Ovary (tissue), 9 donors: ENCODE data around the gene ULBP1. TPM values are rescaled to one million over a fixed set of nuclear protein-coding genes. Genes with fewer than 3 reads are reported as not detected.

ENCODE experiments used
- DNase-seq, 5 donors: peaks; one replicate each; pipeline ENCODE4 v3.0.0-alpha.2; 2019 to 2020
- H3K27ac ChIP-seq, 2 donors: fragments of 200-600 bp; one replicate each; pipeline versions ENCODE4 v1.5.1 to v1.8.0; 2019 to 2022
- H3K27me3 ChIP-seq: fragments of 200-600 bp; one replicate; pipeline ENCODE4 v1.8.0; 2022
- H3K36me3 ChIP-seq: fragments of 200-600 bp; sonication (generic); one replicate; pipeline ENCODE4 v1.5.1; 2019
- H3K4me1 ChIP-seq: one replicate; pipeline ENCODE4 v1.8.1; 2013; ENCODE audit warnings: mild to moderate bottlenecking, moderate library complexity; ENCODE audit not compliant: insufficient read depth
- H3K4me3 ChIP-seq: fragments of 200-600 bp; sonication (generic); one replicate; pipeline ENCODE4 v1.5.1; 2017
- H3K9me3 ChIP-seq, 2 donors: fragments of 200-600 bp in 1 of 2; sonication (generic) in 1 of 2; one replicate each; pipeline versions ENCODE4 v1.5.1 to v1.8.1; 2013 to 2019; ENCODE audit warnings: mild to moderate bottlenecking in 1 of 2, moderate library complexity in 1 of 2
- EP300 ChIP-seq: sonication (generic); formaldehyde crosslinking; IDR thresholded peaks from one replicate; pipeline ENCODE4 v1.6.1; 2017; ENCODE audit warnings: antibody characterized with exemption
- POLR2A ChIP-seq: fragments of 450-650 bp; IDR thresholded peaks from one replicate; pipeline ENCODE4 v1.6.1; 2017; ENCODE audit warnings: antibody characterized with exemption, mild to moderate bottlenecking, moderate library complexity
- WGBS, 3 donors: extraction: QIAGEN DNeasy Blood & Tissue Kit in 1 of 3; methylation state at CpG; one replicate each; pipeline versions ENCODE4 v1.1.5 to v1.1.7; 2013 to 2017; 5-methylcytosine and 5-hydroxymethylcytosine counted together
- intact Hi-C, 4 donors: fragments of 100-400 bp; cut with DNase I; formaldehyde crosslinking; loops; one replicate each; pipeline versions ENCODE4 v1.11.0 to v1.15.1; 2022 to 2023
- polyA plus RNA-seq, 2 donors: library from polyadenylated mRNA; stranded (reverse); fragments of 200-250 nt in 1 of 2; fragments of 350-450 nt in 1 of 2; fragmentation: Illumina TruSeq in 1 of 2; extraction: RNeasy Lipid Tissue Mini Kit (QIAGEN cat#74804) in 1 of 2; gene quantifications; one replicate each; pipeline ENCODE4 v1.2.3, GENCODE V29; 2013 to 2014
- total RNA-seq, 7 donors: library from RNA; depleted of rRNA in 2 of 7; stranded (reverse); fragments of >200 nt in 2 of 7; fragmentation: NEBNext Ultra II Directional in 3 of 7; extraction: Animal tissue kit (Norgen Biotek cat#: 25700) in 3 of 7; gene quantifications; one replicate each; pipeline versions ENCODE4 v1.1.0 to v1.2.4, GENCODE V29; 2016 to 2023
- TF ChIP-seq, protein P1 (sequence below), 3 donors: fragments of 450-650 bp in 2 of 3; fragments of 200-600 bp in 1 of 3; IDR thresholded peaks; one replicate each; pipeline versions ENCODE4 v1.5.1 to v1.8.0; 2016 to 2022; ENCODE audit warnings: antibody characterized with exemption in 3 of 3, mild to moderate bottlenecking in 1 of 3
- donor health status: DM: no; HTN: no; CAD: no; lungs with moderate emphysema.
- donor health status: DM: no; HTN: no; CAD: no.
- donor health status: Bipolar disorder and iron deficiency.
- donor health status: DM: yes; HTN: yes; CAD: no.
- donor health status: DM: no; HTN: no; CAD: no.
- donor health status: DM: yes; HTN: yes; CAD: no.

Gene ULBP1
- total and polyA plus RNA-seq, 9 donors: 0.02 to 7.7 (median 0.09) TPM; not detected in 3

DNA sequence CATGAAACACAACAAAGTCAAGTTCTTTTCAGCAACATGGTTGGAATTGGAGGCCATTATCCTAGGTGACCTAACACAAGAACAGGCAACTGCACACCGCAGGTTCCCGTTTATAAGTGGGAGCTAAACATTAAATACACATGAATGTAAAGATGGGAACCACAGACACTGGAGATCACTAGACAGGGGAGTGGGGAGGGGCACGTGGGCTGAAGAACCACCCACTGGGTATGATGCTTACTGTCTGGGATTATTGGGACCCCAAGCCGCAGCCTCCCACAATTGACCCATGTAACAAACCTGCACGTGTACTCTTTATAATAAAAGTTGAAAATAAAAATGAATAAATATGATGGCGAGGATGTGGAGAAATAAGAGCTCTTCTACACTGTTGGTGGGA is 32.2 kb upstream of the ULBP1 start:
- 70 to 74% (median 72%) methylated on average over 6 of the region's 6 CpGs for WGBS, 3 donors
- no peak for DNase-seq
- Histone ChIP-seq H3K4me1 (no peaks in the 10 kb centered on the region), H3K36me3 (no peaks in the 10 kb centered on the region), H3K27me3 (no peaks in the 10 kb centered on the region), H3K4me3 (no peak overlapping the region), H3K27ac (no peak overlapping the region), H3K9me3 (no peaks in the 10 kb centered on the region)
- TF ChIP-seq EP300: no peak
- intact Hi-C loops: loop anchor here in 2 of 4 donors (5.0 kb wide), 2 partner anchors 76 to 86 kb away; no protein-coding TSS in a partner anchor

GRCh38 chr6:149933036-149933435 is 30.7 kb upstream of the ULBP1 start:
- Histone ChIP-seq H3K36me3 (no peaks in the 10 kb centered on the region), H3K9me3 (no peaks in the 10 kb centered on the region), H3K27me3 (no peaks in the 10 kb centered on the region), H3K27ac (no peak overlapping the region), H3K4me3 (no peak overlapping the region), H3K4me1 (no peaks in the 10 kb centered on the region)
- DNase-seq: peak in 1 of 5 donors; percentile 4
- intact Hi-C loops: loop anchor here in 2 of 4 donors (5.0 kb wide), 2 partner anchors 74 to 84 kb away; no protein-coding TSS in a partner anchor
- TF ChIP-seq, protein P1, sequence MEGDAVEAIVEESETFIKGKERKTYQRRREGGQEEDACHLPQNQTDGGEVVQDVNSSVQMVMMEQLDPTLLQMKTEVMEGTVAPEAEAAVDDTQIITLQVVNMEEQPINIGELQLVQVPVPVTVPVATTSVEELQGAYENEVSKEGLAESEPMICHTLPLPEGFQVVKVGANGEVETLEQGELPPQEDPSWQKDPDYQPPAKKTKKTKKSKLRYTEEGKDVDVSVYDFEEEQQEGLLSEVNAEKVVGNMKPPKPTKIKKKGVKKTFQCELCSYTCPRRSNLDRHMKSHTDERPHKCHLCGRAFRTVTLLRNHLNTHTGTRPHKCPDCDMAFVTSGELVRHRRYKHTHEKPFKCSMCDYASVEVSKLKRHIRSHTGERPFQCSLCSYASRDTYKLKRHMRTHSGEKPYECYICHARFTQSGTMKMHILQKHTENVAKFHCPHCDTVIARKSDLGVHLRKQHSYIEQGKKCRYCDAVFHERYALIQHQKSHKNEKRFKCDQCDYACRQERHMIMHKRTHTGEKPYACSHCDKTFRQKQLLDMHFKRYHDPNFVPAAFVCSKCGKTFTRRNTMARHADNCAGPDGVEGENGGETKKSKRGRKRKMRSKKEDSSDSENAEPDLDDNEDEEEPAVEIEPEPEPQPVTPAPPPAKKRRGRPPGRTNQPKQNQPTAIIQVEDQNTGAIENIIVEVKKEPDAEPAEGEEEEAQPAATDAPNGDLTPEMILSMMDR (IDR thresholded peaks at IDR 0.05): no peak
- no peak for TF ChIP-seq POLR2A
- TF ChIP-seq EP300: no peak
- WGBS, 3 donors: 43 to 59% (median 58%) methylated on average over 5 of the region's 5 CpGs

GRCh38 chr6:149933461-149933860 is 30.3 kb upstream of the ULBP1 start:
- intact Hi-C loops: loop anchor here in 2 of 4 donors (5.0 kb wide), 2 partner anchors 74 to 84 kb away; no protein-coding TSS in a partner anchor
- TF ChIP-seq EP300 (no peak), POLR2A (no peak)
- TF ChIP-seq, protein P1 (IDR thresholded peaks at IDR 0.05): no peak
- 36 to 44% (median 43%) methylated on average over 3 of the region's 3 CpGs for WGBS, 3 donors
- H3K9me3 ChIP-seq: no peaks in the 10 kb centered on the region
- no peaks in the 10 kb centered on the region for H3K4me1 ChIP-seq
- no peak overlapping the region for H3K4me3 ChIP-seq
- DNase-seq: no peak
- no peaks in the 10 kb centered on the region for H3K27me3 ChIP-seq
- H3K36me3 ChIP-seq: no peaks in the 10 kb centered on the region
- H3K27ac ChIP-seq: no peak overlapping the region

- Histone ChIP-seq H3K27ac (no peak overlapping the region), H3K9me3 (no peaks in the 10 kb centered on the region), H3K4me3 (no peak overlapping the region), H3K4me1 (no peaks in the 10 kb centered on the region), H3K36me3 (no peaks in the 10 kb centered on the region), H3K27me3 (no peaks in the 10 kb centered on the region)
- TF ChIP-seq POLR2A: no peak
- TF ChIP-seq, protein P1 (IDR thresholded peaks at IDR 0.05): peak; percentile 44 to 70 (median 67)
- peak in 4 of 5 donors; percentile 39 to 72 (median 54) for DNase-seq
- WGBS, 3 donors: 28 to 42% (median 34%) methylated on average over 11 of the region's 11 CpGs
- intact Hi-C loops: loop anchor here in 3 of 4 donors (5.0 kb wide), 2 partner anchors 73 to 83 kb away; no protein-coding TSS in a partner anchor
Measured at GRCh38 chr6:149934249-149935156, 29.2 kb upstream of the ULBP1 start.

- intact Hi-C loops: loop anchor here in 1 of 4 donors (5.0 kb wide), 1 partner anchor 82 kb away; no protein-coding TSS in a partner anchor
- Histone ChIP-seq H3K36me3 (no peaks in the 10 kb centered on the region), H3K27me3 (no peaks in the 10 kb centered on the region), H3K4me3 (no peak overlapping the region), H3K27ac (no peak overlapping the region), H3K9me3 (no peaks in the 10 kb centered on the region), H3K4me1 (no peaks in the 10 kb centered on the region)
- WGBS, 3 donors: 49 to 65% (median 49%) methylated on average over 4 of the region's 4 CpGs
- no peak for DNase-seq
- TF ChIP-seq POLR2A (no peak), EP300 (no peak)
- TF ChIP-seq, protein P1 (IDR thresholded peaks at IDR 0.05): no peak
Measured at GRCh38 chr6:149935246-149935645, 28.5 kb upstream of the ULBP1 start.
